Lung (tissue), 12 donors: ENCODE data around the gene PRICKLE2. TPM values are rescaled to one million over a fixed set of nuclear protein-coding genes. Genes with fewer than 3 reads are reported as not detected.

Experiments used
- ATAC-seq: fragments of 200-7000 bp; cut with Tn5 transposase; one replicate; pipeline ENCODE4 v1.9.1; 2020; ENCODE audit warnings: moderate number of reproducible peaks; ENCODE audit not compliant: insufficient read depth, low FRiP score
- DNase-seq, 3 donors: peaks; one replicate each; pipeline ENCODE4 v3.0.0-alpha.2; 2013 to 2017
- H3K27ac ChIP-seq, 2 donors: one replicate each; pipeline ENCODE4 v1.5.1; 2013; ENCODE audit warnings: mild to moderate bottlenecking in 2 of 2, moderate library complexity in 2 of 2, control low read depth in 1 of 2, inconsistent platforms in 1 of 2, low read depth in 1 of 2, low read length in 1 of 2
- H3K27me3 ChIP-seq, 3 donors: one replicate each; pipeline ENCODE4 v1.5.1; 2013; ENCODE audit warnings: low read length in 2 of 3; ENCODE audit not compliant: control insufficient read depth in 3 of 3, insufficient read depth in 3 of 3
- H3K36me3 ChIP-seq, 4 donors: one replicate each; pipeline ENCODE4 v1.5.1; 2013; ENCODE audit warnings: low read length in 4 of 4, mild to moderate bottlenecking in 1 of 4, moderate library complexity in 1 of 4; ENCODE audit not compliant: control insufficient read depth in 4 of 4, insufficient read depth in 4 of 4
- H3K4me1 ChIP-seq, 5 donors: one replicate each; pipeline ENCODE4 v1.5.1; 2013; ENCODE audit warnings: low read length in 5 of 5, mild to moderate bottlenecking in 2 of 5, moderate library complexity in 1 of 5; ENCODE audit not compliant: control insufficient read depth in 5 of 5, insufficient read depth in 5 of 5
- H3K4me3 ChIP-seq: one replicate; pipeline ENCODE4 v1.5.1; 2013; ENCODE audit warnings: mild to moderate bottlenecking, control low read depth, moderate library complexity
- H3K9ac ChIP-seq, 2 donors: one replicate each; pipeline ENCODE4 v1.5.1; 2013; ENCODE audit warnings: low read length in 2 of 2, control low read depth in 1 of 2; ENCODE audit not compliant: insufficient read depth in 1 of 2
- H3K9me3 ChIP-seq, 4 donors: one replicate each; pipeline ENCODE4 v1.5.1; 2013; ENCODE audit warnings: low read length in 3 of 4, mild to moderate bottlenecking in 1 of 4, moderate library complexity in 1 of 4; ENCODE audit not compliant: control insufficient read depth in 4 of 4, insufficient read depth in 3 of 4
- CTCF ChIP-seq: IDR thresholded peaks from 2 replicates; pipeline ENCODE4 v1.5.1; 2012; ENCODE audit warnings: mild to moderate bottlenecking; ENCODE audit errors: control extremely low read depth, extremely low read depth
- WGBS, 2 donors: extraction: QIAGEN DNeasy Blood & Tissue Kit; methylation state at CpG; one replicate each; pipeline ENCODE4 v1.1.7; 2013; 5-methylcytosine and 5-hydroxymethylcytosine counted together
- polyA plus RNA-seq, 2 donors: library from polyadenylated mRNA; stranded (reverse); fragments of 200-250 nt; gene quantifications; one replicate each; pipeline ENCODE4 v1.2.1, GENCODE V29; 2013
- total RNA-seq, 2 donors: library from RNA; depleted of rRNA in 1 of 2; stranded (reverse); fragments of >200 nt in 1 of 2; gene quantifications; one replicate each; pipeline ENCODE4 v1.2.1, GENCODE V29; 2014 to 2021
- donor health status: control.
- donor health status: control.
- donor health status: Bipolar disorder and iron deficiency.
- donor health status: healthy.
- donor health status: DM: yes; HTN: yes; CAD: no.

PRICKLE2 gene
- total and polyA plus RNA-seq, 4 donors, result 4.0 to 88.0 (median 19.9) TPM

GRCh38 chr3:64229903-64230302, 4.6 kb upstream of the PRICKLE2 start:
- no peaks in the 10 kb centered on the region for H3K9me3 ChIP-seq
- TF ChIP-seq CTCF, result no peak
- no peaks in the 10 kb centered on the region for H3K36me3 ChIP-seq
- peaks cover 0 to 19% (median 4%) of the 10 kb centered on the region in 5 donors for H3K4me1 ChIP-seq
- peak overlapping the region in 1 of 2 donors; percentile 24 for H3K27ac ChIP-seq
- WGBS, 2 donors, result 76 to 93% methylated on average over 1 of the region's 1 CpG
- H3K27me3 ChIP-seq, result no peaks in the 10 kb centered on the region
- no peak overlapping the region for H3K4me3 ChIP-seq
- DNase-seq, result no peak
- ATAC-seq, result no peak
- no peak overlapping the region for H3K9ac ChIP-seq

- WGBS, 2 donors, result 84 to 92% methylated on average over 1 of the region's 1 CpG
- no peak overlapping the region for H3K4me3 ChIP-seq
- ATAC-seq, result no peak
- no peaks in the 10 kb centered on the region for H3K27me3 ChIP-seq
- no peak overlapping the region for H3K27ac ChIP-seq
- no peak for DNase-seq
- TF ChIP-seq CTCF, result no peak
- H3K9ac ChIP-seq, result no peak overlapping the region
- peaks cover 0 to 36% (median 7%) of the 10 kb centered on the region in 5 donors for H3K4me1 ChIP-seq
- H3K36me3 ChIP-seq, result no peaks in the 10 kb centered on the region
- H3K9me3 ChIP-seq, result no peaks in the 10 kb centered on the region
Measured at GRCh38 chr3:64228110-64228509, 2.8 kb upstream of the PRICKLE2 start.

- 87 to 91% methylated on average over 3 of the region's 3 CpGs for WGBS, 2 donors
- H3K36me3 ChIP-seq, result peaks cover 0 to 4% (median 0%) of the 10 kb centered on the region in 4 donors
- H3K9me3 ChIP-seq, result no peaks in the 10 kb centered on the region
- H3K27me3 ChIP-seq, result no peaks in the 10 kb centered on the region
- peak overlapping the region in 1 of 2 donors; percentile 24 for H3K27ac ChIP-seq
- no peak overlapping the region for H3K4me3 ChIP-seq
- no peak for TF ChIP-seq CTCF
- DNase-seq (no peak), ATAC-seq (no peak)
- peaks cover 4 to 50% (median 10%) of the 10 kb centered on the region in 5 donors for H3K4me1 ChIP-seq
- no peak overlapping the region for H3K9ac ChIP-seq
Measured at GRCh38 chr3:64226730-64227129, 1.5 kb upstream of the PRICKLE2 start.
